SK-N-MC (cell line): ENCODE measurements around the gene FRMD4A.

ENCODE experiments used
- DNase-seq: peaks from one replicate; pipeline ENCODE4 v3.0.0-alpha.2; 2011; ENCODE audit warnings: low read depth, low spot score
- H3K27ac ChIP-seq: fragments of 200-600 bp; sonication (generic); 2 replicates; pipeline ENCODE4 v1.5.1; 2016; ENCODE audit warnings: mixed run types
- H3K36me3 ChIP-seq: fragments of 200-600 bp; sonication (generic); 2 replicates; pipeline ENCODE4 v1.6.1; 2017; ENCODE audit warnings: antibody characterized with exemption, low read length, mixed read lengths; ENCODE audit not compliant: insufficient read depth
- H3K4me3 ChIP-seq: fragments of 200-600 bp; sonication (generic); 2 replicates; pipeline ENCODE4 v1.5.1; 2016
- H3K9ac ChIP-seq: fragments of 200-600 bp; sonication (generic); 2 replicates; pipeline ENCODE4 v1.8.0; 2017; ENCODE audit warnings: mixed run types, mixed read lengths; ENCODE audit not compliant: insufficient read length
- H3K9me3 ChIP-seq: fragments of 200-600 bp; sonication (generic); 2 replicates; pipeline ENCODE4 v1.6.1; 2017; ENCODE audit warnings: low read depth, mild to moderate bottlenecking, antibody characterized with exemption, low read length, moderate library complexity, mixed read lengths
- EZH2 ChIP-seq: fragments of 200-600 bp; sonication (generic); IDR thresholded peaks from one replicate; pipeline ENCODE4 v1.6.1; 2017; ENCODE audit warnings: antibody characterized with exemption
- FOXP2 ChIP-seq: optimal IDR thresholded peaks from 2 replicates; pipeline ENCODE3; 2011; ENCODE audit warnings: mild to moderate bottlenecking, moderate library complexity; ENCODE audit not compliant: insufficient read depth; ENCODE audit errors: extremely low read length, control extremely low read depth
- POLR2AphosphoS5 ChIP-seq: IDR thresholded peaks from 2 replicates; pipeline ENCODE4 v1.6.1; 2012; ENCODE audit warnings: mild to moderate bottlenecking, low read depth, low read length, borderline replicate concordance

Gene FRMD4A

GRCh38 chr10:13857451-13857850, 473.3 kb downstream of the FRMD4A start:
- H3K36me3 ChIP-seq, result no peaks in the 10 kb centered on the region
- TF ChIP-seq POLR2AphosphoS5 (no peak), FOXP2 (no peak), EZH2 (no peak)
- DNase-seq, result no peak
- H3K9me3 ChIP-seq, result no peaks in the 10 kb centered on the region
- H3K4me3 ChIP-seq, result no peak overlapping the region
- no peak overlapping the region for H3K27ac ChIP-seq
- H3K9ac ChIP-seq, result no peak overlapping the region

- no peak overlapping the region for H3K4me3 ChIP-seq
- TF ChIP-seq EZH2 (no peak), POLR2AphosphoS5 (no peak), FOXP2 (no peak)
- H3K9me3 ChIP-seq, result no peaks in the 10 kb centered on the region
- no peak for DNase-seq
- H3K27ac ChIP-seq, result no peak overlapping the region
- no peaks in the 10 kb centered on the region for H3K36me3 ChIP-seq
- H3K9ac ChIP-seq, result no peak overlapping the region
Measured at GRCh38 chr10:13853854-13854253, 476.9 kb downstream of the FRMD4A start.

- TF ChIP-seq FOXP2 (no peak), EZH2 (no peak), POLR2AphosphoS5 (no peak)
- Histone ChIP-seq H3K36me3 (no peaks in the 10 kb centered on the region), H3K9ac (no peak overlapping the region), H3K9me3 (no peaks in the 10 kb centered on the region), H3K27ac (no peak overlapping the region), H3K4me3 (no peak overlapping the region)
- no peak for DNase-seq
Measured at GRCh38 chr10:13852872-13853271, 477.9 kb downstream of the FRMD4A start.

GRCh38 chr10:13851906-13852305, 478.8 kb downstream of the FRMD4A start:
- Histone ChIP-seq H3K9ac (no peak overlapping the region), H3K36me3 (no peaks in the 10 kb centered on the region), H3K27ac (no peak overlapping the region), H3K4me3 (no peak overlapping the region), H3K9me3 (no peaks in the 10 kb centered on the region)
- TF ChIP-seq FOXP2 (no peak), EZH2 (no peak), POLR2AphosphoS5 (no peak)
- DNase-seq, result no peak

GRCh38 chr10:13848520-13849445, 481.9 kb downstream of the FRMD4A start:
- no peak overlapping the region for H3K4me3 ChIP-seq
- no peak overlapping the region for H3K9ac ChIP-seq
- no peaks in the 10 kb centered on the region for H3K36me3 ChIP-seq
- no peak for DNase-seq
- H3K27ac ChIP-seq, result no peak overlapping the region
- H3K9me3 ChIP-seq, result no peaks in the 10 kb centered on the region
- TF ChIP-seq EZH2, result no peak
- no peak for TF ChIP-seq FOXP2
- TF ChIP-seq POLR2AphosphoS5, result no peak

GRCh38 chr10:13847201-13847631, 483.5 kb downstream of the FRMD4A start:
- H3K4me3 ChIP-seq, result no peak overlapping the region
- TF ChIP-seq FOXP2 (no peak), EZH2 (no peak), POLR2AphosphoS5 (no peak)
- H3K27ac ChIP-seq, result no peak overlapping the region
- DNase-seq, result no peak
- no peaks in the 10 kb centered on the region for H3K9me3 ChIP-seq
- no peaks in the 10 kb centered on the region for H3K36me3 ChIP-seq
- no peak overlapping the region for H3K9ac ChIP-seq

- H3K4me3 ChIP-seq, result no peak overlapping the region
- H3K9me3 ChIP-seq, result no peaks in the 10 kb centered on the region
- DNase-seq, result no peak
- TF ChIP-seq FOXP2 (no peak), EZH2 (no peak), POLR2AphosphoS5 (no peak)
- no peaks in the 10 kb centered on the region for H3K36me3 ChIP-seq
- no peak overlapping the region for H3K9ac ChIP-seq
- H3K27ac ChIP-seq, result no peak overlapping the region
Measured at GRCh38 chr10:13845897-13846296, 484.8 kb downstream of the FRMD4A start.

GRCh38 chr10:13844651-13845050, 486.1 kb downstream of the FRMD4A start:
- Histone ChIP-seq H3K9me3 (no peaks in the 10 kb centered on the region), H3K4me3 (no peak overlapping the region), H3K27ac (no peak overlapping the region), H3K36me3 (no peaks in the 10 kb centered on the region), H3K9ac (no peak overlapping the region)
- DNase-seq, result no peak
- TF ChIP-seq FOXP2, result no peak
- TF ChIP-seq EZH2, result no peak
- no peak for TF ChIP-seq POLR2AphosphoS5
